GM21423 (cell line): ENCODE results near the gene FGF3.

Source experiments
- ATAC-seq: cut with Tn5 transposase; IDR thresholded peaks from one replicate; pipeline ENCODE4 v1.9.1; 2021; ENCODE audit warnings: mild to moderate bottlenecking, moderate library complexity; ENCODE audit not compliant: unreplicated experiment

The FGF3 gene

DNA sequence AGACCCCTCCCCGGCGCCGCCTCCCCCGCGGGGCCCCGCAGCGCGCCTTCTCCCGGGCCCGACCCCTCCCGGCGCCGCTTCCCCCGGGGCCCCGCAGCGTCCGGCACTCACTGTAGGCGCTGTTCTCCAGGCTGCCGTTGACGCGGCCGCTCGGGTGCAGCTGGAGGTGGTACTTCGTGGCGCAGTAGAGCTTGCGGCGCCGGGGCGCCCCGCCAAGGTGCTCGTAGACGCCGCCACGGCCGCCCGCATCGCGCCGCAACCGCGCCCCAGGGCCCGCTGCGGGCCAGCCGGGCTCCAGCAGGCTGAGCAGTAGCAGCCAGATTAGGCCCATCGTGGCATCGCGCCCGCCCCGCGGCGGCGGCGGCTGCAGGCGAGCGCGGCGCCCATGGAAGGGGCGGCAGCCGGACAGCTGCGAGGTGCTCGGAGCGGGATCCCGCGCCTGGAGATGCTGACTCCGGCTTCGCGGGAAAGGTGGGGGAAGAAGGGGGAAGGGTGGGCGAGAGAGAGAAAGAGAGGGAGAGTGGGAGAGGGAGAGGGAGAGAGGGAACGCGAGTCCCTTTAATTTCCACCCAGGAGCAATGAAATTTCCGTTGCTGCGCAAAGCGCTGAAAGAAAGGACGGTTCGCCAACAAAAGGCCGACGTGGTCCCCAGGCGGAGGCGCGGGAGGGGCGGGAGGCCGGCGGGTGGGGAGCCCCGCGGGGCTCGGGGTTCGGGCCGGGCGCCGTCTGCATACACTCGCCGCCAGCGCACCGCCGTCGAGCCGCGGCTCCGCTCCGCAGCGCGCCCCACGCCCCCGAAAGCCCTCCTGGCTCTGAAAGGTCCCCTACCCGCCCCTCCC, at the start of gene FGF3:
Gene FGF3 (minus strand): TSS at position 814 of the 839 bp plus-strand sequence. CDS start 483 bp downstream, at position 331.
- ATAC-seq, result no peak

DNA sequence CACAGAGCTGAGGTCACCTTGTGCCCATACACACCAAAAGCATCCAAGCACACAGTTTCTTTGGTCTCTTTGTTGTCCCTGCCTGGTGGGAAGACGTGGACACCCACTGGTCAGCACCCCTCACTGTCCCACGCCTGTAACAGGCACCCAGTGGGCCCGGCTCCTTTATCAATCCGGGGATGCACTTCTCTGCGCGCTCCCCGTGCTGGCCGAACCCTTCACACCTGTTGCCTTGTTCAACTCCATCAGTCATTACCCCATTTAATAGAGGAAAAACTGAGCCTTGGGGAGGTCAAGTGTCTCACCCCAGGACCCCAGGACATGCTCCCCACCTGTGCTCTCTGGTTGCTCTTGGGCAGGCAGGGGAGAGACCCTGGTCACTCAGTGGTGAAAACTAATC, 49.7 kb upstream of the FGF3 start:
- no peak for ATAC-seq

DNA sequence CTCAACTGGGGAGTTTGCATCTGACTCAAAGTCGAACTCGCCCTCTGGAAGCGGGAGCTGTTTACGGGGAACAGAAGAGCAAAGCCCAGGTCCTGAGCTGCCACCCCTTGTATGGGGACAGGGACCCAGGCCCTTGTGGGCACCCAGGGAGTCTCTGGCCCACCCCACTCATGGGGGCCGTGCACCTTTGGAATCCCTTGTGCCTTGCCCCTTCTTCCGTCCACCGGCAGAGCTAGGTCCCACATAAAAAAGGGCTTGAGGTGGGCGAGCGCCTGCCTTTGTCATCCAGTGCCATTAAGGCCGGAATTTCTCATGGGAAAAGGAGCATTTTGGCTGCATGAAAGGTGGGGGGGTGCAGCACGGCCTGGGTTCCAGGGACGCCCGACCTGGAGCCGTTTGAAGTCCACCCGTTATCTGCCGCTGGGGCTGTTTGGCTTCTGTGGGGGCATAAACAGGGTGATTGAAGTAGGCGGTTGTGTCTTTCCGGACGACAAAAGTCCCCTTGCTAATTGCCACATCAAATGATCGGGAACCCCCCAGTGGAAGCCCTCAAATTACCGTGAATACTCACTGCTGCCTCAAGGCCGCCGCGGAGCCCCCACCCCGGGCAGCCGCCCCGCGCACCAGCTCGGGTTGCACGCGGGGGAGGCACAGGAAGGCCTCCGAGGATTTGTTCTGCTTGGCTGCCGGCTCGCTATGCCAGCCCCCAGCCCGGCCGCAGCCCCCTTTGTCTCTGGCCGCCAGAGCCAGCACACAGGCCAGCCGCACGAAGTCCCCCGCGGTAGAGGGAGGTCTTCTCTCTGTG, 49.0 kb upstream of the FGF3 start:
- no peak for ATAC-seq

DNA sequence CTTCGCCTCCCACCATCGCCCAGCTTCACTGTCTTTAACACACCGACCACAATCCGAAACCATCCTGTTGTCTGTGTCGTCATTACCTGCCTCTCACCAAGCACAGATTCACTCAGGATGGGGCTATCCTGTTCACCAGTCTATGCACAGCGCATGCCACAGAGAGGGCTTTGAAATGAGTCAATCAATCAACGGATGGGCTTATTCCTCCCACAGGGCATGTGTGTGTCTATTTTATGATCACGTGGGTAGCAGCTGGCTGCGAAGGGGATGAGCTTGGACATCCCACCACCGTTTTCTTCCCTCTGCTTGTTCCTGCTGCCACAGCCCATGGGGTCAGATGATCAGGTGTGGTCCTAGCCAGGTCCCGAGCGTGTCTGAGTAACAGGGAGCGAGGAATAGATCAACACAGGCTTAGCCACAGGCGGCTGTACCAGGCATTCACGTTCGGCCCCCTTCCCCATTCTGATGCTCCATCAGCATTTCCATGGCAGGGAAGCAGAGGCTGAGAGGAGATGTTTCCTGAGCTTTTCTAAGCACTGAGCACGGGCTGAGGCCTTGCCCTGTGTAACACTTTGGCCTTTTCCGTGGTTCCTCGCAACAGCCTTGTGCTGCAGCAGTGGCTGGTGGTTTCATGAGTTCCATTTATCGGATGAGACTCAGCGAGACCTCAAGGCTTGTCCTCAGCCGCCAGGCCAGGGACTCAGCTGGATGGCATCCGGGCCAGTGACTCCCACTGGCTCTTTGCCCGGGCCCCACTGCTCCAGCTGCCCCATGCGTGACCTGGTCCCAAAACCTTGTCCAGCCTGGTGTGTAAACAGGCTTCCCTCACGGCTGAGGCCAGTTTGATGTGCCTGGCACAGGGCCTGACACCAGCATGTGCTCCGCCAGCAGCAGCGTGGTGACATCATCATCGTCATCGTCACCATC, 48.1 kb upstream of the FGF3 start:
- no peak for ATAC-seq

DNA sequence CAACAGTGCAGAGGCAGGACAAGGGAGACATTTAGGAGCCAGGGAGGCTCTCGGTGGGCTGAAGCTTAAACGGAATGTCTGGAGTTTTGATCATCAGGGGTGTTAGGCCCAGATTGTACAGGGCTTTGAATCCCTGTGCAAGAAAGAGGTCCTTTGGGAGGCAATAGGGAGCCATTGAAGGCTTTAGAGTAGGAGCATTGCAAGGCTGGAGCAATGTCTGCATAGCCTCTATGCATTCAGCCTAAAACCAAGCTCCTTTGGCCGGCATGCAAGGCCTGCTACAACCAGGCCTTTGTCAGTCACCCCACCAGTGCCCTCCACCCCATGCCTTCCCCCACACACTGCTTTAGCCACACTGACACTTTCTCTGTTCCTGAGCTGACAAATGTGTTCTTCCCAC, 47.4 kb upstream of the FGF3 start:
- ATAC-seq, result no peak

DNA sequence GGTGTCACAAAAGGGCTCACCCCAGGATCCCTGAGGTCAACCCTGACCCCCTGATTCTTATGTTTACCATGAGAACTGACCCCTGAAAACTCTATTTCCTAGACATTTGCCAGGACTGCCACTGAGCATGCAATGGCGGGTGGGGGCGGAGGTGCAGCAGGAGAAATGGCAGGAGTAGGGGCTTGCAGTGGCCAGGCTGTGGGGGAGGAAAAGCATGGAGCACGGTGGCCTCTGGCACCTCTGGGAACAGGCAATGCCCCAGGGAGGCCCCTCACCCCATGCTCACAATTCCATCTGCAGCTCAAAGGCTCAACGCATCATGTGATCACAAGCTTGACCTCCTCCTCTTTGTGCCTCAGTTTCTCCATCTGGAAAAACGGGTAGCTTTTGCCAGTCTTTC, 46.5 kb upstream of the FGF3 start:
- no peak for ATAC-seq

DNA sequence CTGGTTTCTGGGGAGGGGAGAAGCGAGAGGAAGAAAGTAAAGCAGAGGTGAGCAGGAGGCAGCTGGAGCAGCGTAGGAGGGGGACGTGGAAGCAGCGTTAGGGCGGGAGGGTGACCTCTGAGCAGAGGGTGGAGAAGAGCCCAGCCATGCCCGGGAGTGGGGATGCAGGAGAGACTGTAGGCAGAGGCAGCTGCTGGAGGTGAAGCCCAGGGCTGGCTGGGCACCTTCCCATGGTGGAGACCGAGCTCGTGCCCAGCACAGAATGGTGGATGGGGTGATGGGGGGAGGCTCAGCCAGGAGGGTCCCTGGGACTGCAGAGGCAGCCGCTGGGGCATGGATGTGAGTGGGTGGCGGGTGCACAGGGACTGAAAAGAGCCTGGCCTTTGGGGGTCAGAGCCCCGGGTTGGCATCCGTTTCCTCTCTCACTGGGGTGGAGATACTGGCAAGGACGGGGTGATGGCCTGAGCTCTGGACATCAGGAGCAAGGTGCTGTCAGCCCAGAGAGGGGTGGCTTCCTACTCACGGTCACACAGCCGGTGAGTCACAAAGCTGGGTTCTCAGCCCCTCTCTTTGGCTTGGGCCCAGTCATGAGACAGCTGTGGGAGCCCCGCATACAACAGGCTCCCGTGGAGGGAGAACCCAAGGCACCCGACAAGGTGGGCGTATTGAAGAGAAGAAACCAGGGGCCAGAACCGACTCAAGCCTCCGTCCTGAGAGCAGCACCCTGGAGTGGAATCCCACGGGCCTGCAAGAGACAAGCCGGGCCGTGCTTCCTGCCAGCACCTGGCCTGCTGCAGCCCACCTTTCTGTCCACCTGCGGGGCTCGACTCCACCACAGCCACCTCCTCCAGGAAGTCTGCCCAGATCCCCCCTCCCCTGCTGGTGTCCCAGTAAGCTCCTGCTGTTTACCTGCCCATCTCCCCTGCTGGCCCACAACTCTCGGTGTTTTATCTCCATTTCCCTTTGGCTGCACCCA, 45.8 kb upstream of the FGF3 start:
- ATAC-seq, result no peak

DNA sequence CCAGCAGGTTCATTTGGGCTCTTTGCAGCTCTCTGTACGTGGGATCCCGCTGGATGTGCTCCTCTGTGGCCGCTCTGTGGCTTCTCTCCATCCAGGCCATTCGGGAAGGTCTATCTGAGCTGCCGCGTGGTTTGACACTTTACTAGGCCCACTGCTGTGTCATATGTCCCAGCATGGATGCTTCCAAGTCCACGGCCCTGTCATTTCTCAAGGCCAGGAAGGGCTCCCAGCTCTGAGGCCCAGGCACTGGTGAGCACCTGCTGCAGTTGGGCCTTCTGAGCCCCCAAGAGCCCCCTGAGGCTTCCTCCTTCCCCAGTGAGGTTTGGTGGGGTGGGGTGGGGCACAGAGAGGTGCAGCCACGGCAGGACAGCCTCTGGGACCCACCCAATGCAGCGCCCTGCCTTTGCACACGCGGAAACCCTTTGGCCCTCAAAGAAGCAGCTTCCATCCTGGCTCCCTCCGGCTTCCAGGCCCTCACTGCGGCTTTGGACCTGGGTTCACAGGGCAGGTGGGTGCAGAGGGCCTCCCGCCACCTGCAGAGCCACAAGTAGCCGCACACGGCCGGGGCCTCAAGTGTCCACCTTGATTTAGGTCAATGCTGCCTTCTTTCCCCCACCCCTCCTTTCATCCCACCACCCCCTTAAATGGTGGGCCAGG, 44.5 kb upstream of the FGF3 start:
- ATAC-seq, result no peak

DNA sequence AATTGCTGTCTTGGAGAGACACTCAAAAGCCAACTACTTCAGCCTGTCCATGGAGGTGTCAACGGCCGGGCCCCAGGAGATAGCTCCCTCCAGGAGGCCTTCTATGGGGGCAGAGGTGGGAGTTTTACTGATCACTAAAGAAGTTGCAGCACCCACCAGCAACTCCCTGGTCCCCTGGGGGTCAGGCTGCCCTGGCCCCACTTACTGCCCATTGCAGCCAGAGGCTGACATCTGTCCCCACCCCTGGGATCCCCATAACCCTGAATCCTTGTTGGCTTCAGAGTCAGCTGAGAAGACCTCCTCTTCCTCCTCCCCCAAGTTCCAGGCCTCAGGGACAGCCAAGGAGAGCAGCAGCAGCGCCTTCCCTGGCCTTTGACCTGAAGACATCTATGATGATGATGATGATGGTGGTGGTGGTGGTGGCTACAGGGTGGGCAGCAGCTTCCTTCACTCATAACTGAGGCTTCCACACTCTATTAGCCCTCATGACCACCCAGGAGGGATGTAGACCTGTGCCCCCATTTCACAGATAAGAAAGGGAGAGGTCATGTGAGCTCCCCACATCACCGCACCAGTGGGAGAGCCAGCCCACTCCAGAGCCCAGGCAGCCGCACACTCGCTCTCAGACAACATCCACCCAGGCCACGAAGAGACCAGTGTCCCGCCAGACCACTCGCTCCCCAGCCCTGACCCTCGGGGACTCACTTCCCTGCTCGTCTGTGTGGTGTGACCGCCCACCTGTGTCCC, 43.8 kb upstream of the FGF3 start:
- no peak for ATAC-seq

DNA sequence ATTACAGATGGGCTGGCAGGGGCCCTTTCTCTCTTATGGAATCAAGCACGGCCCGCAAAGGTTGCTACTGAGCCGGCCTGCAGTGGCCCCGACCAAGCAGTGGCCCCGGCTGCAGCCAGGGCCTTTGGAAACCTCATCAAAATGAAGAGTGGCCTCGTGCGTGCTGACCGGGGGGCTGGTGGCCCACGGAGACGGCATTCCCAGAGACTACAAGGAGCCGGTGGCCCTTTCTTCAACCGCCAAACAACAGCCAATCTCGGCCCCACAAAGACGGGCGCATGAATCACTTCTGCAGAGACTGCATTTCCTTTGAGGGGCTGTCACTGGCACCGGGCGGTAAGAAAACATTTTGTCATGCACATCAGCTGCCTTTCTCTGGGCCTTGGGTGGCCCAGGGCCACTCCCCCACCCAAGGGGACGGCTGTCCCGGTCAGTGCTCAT, 43.1 kb upstream of the FGF3 start:
- ATAC-seq, result no peak

DNA sequence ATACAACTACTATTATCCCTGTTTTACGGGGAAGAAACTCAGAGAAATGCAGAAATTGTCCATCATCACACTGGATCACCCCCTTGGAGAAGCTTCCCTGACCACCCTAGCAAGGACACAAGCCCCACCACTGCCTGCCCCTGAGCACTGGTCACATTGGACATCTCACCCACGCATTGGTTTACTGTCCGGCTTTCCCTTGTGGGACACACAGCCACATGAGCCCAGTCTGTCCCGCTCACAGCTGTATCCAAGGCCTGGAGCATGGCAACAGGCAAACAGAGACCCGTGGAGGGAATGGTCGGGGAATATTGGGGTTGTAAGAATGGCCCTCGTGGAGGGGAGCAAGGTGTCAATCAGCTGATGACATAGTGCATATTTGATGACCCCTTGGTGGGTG, 42.7 kb upstream of the FGF3 start:
- no peak for ATAC-seq

DNA sequence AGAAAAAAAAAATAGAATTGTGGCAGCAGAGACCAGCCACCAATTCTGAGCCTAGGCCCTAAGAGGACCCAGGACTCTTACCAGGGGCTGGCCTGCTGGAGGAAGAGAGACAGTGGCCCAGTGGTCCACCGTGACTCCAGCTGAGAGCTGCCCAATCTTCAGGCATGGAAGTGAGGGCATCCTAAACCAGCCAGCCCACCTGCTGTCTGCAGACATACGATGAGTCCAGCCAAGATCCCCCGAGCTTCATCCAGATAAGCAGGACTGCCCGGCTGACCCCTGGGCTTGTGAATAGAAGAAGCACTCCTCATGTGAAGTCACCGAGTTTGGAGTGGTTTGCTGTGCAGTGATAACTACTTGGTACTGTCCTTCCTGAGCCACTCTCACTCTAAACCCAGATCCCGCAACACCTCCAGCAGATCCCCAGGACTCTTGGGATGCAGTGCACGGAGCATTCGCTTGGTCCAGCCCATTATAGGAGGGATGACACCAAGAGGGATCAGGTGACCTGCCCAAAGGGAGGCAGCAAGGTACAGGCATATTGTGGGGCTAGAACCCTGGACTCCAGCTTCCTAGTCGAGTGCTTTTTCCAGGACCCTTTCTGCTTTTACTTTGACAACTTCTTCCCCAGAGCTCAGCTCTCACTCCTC, 41.7 kb upstream of the FGF3 start:
- ATAC-seq, result no peak

DNA sequence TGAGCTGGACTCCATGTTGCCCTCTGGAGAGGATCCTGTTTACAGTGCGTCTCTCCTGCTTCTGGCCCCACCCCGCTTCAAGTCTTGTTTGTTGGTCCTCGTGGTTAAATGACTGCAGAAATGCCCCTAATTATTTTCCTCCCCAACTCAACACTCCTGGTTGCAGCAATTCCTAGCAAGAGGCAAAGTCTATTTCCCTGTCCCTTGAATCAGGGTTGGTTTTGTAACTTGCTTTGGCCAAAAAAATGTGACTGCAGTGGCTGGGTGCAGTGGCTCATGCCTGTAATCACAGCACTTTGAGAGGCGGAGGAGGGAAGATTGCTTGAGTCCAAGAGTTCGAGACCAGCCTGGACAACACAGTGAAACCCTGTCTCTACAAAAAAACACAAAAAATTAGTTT, 41.0 kb upstream of the FGF3 start:
- ATAC-seq, result no peak

DNA sequence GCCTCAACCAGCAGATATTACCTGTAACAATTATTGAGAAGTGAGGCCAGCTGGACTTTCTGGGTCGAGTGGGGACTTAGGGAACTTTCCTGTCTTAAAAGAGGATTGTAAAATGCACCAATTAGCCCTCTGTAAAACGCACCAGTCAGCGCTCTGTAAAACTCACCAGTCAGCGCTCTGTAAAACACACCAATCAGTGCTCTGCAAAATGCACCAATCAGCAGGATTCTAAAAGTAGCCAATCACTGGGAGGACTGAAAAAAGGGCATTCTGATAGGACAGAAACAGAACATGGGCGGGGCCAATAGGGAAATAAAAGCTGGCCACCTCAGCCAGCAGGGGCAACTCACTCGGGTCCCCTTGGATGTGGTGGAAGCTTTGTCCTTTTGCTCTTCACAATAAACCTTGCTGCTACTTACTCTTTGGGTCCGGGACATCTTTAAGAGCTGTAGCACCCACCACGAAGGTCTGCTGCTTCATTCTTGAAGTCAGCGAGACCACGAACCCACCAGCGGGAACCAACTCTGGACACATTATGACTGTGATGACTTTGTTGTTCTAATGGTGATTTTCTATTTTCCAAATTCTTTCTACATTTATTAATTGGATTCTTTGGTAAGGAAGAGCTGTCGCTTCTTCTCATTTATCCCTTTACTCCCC, 40.2 kb upstream of the FGF3 start:
- ATAC-seq, result no peak

DNA sequence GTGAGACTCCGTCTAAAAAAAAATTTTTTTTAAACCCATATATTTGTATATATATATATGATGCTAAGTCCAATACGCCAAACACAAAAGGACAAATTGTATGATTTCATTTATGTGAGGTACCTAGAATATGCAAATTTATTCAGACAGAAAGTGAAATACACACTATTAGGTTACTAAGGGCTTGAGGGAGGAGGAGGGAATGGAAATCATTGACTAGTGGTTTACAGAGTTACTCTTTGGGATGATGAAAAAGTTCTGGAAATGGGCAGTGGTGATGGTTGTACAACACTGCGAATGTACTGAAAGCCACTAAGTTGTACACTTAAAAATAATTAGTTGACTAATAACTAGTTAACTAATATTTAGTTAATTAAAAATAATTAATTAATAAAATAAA, 36.2 kb upstream of the FGF3 start:
- no peak for ATAC-seq

DNA sequence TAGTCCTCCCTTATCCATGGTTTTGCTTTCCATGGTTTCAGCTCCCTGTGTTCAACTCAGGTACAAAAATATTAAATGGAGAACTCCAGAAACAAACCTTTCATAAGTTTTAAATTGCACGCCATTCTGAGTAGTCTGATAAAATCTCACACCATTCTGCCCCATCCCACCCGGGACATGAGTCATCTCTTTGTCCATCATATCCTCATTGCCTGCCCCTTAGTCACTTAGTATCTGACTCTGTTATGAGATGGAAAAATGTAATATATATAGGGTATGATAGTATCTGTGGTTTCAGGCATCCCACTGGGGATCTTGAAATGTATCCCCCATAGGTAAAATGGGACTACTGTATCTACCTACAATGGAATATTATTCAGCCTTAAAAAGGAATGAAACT, 35.5 kb upstream of the FGF3 start:
- ATAC-seq, result no peak

DNA sequence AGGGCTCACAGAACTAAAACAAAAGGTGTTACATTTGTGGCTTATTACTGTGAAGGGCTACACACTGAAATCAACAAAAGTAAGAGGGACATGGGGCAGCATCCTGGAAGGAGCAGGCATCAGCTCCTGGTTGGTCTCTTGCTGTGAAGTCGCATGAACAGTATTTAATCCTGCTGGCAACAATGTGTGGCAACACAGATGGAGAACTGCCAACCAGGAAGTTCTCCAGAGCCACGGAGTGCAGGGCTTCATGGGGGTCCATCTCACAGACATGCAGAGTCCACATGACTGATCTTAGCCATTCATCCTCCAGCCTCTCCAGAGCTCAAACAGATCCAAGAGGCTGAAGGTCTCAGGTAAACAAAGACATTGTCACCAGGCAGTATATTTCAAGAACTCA, 32.8 kb upstream of the FGF3 start:
- ATAC-seq, result no peak

DNA sequence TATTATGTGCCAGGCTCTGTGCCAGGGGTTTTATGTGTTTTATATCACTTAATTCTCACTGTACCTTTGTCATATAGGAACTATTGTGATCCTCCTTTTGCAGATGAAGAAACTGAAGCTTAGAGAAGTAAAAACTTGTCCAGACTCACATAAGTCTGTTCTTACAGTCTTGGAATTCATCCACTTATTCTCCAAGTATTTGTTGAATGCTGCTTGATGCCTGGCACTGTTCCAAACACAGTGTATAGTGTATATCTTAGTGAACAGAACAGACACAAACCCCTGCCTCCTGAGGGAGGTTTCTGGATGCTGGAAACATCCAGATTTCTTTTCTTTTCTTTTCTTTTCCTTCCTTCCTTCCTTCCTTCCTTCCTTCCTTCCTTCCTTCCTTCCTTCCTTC, 29.0 kb upstream of the FGF3 start:
- ATAC-seq, result no peak
